H9 (cell line): ENCODE results near the gene BAMBI. TPM values are rescaled to one million over a fixed set of nuclear protein-coding genes. Genes with fewer than 3 reads are reported as not detected.

Experiments used
- DNase-seq: peaks from one replicate; pipeline ENCODE4 v3.0.0-alpha.2; 2017
- H2AFZ ChIP-seq: one replicate; pipeline ENCODE4 v1.6.1; 2013; ENCODE audit warnings: mild to moderate bottlenecking, low read length, control low read depth, moderate library complexity
- H2AK5ac ChIP-seq: 2 replicates; pipeline ENCODE4 v1.6.1; 2013; ENCODE audit warnings: low read length, control low read depth, mixed read lengths; ENCODE audit not compliant: insufficient read length
- H2BK120ac ChIP-seq: one replicate; pipeline ENCODE4 v1.6.1; 2013; ENCODE audit warnings: low read depth, mild to moderate bottlenecking, low read length, control low read depth, inconsistent platforms; ENCODE audit not compliant: poor library complexity, severe bottlenecking
- H2BK12ac ChIP-seq: 2 replicates; pipeline ENCODE4 v1.6.1; 2013; ENCODE audit warnings: low read length, control low read depth, mixed read lengths, low read depth; ENCODE audit not compliant: insufficient read length
- H2BK15ac ChIP-seq: 2 replicates; pipeline ENCODE4 v1.6.1; 2013; ENCODE audit warnings: low read depth, low read length, control low read depth
- H2BK20ac ChIP-seq: one replicate; pipeline ENCODE4 v1.6.1; 2013; ENCODE audit warnings: low read depth, mild to moderate bottlenecking, low read length, control low read depth, inconsistent platforms; ENCODE audit not compliant: poor library complexity, severe bottlenecking
- H2BK5ac ChIP-seq: 2 replicates; pipeline ENCODE4 v1.6.1; 2013; ENCODE audit warnings: low read length, control low read depth, mixed read lengths; ENCODE audit not compliant: insufficient read length
- H3K14ac ChIP-seq: 2 replicates; pipeline ENCODE4 v1.6.1; 2013; ENCODE audit warnings: low read length, control low read depth; ENCODE audit not compliant: insufficient read depth
- H3K18ac ChIP-seq: 2 replicates; pipeline ENCODE4 v1.6.1; 2013; ENCODE audit warnings: low read depth, mild to moderate bottlenecking, mixed read lengths, low read length, control low read depth; ENCODE audit not compliant: insufficient read length
- H3K23ac ChIP-seq: 2 replicates; pipeline ENCODE4 v1.6.1; 2013; ENCODE audit warnings: low read length, control low read depth, mixed read lengths, low read depth; ENCODE audit not compliant: insufficient read length
- H3K23me2 ChIP-seq: 2 replicates; pipeline ENCODE4 v1.6.1; 2013; ENCODE audit warnings: low read depth, mild to moderate bottlenecking, mixed read lengths, low read length, control low read depth; ENCODE audit not compliant: insufficient read length, poor library complexity, severe bottlenecking
- H3K27ac ChIP-seq: 2 replicates; pipeline ENCODE4 v1.5.1; 2013; ENCODE audit warnings: low read length, control low read depth, mixed read lengths, low read depth; ENCODE audit not compliant: insufficient read length
- H3K27me3 ChIP-seq: 2 replicates; pipeline ENCODE4 v1.6.1; 2013; ENCODE audit warnings: low read length, control low read depth, inconsistent platforms; ENCODE audit not compliant: insufficient read depth
- H3K4ac ChIP-seq: 2 replicates; pipeline ENCODE4 v1.6.1; 2013; ENCODE audit warnings: low read depth, mild to moderate bottlenecking, control low read depth, inconsistent platforms, low read length, moderate library complexity
- H3K4me1 ChIP-seq: 2 replicates; pipeline ENCODE4 v1.6.1; 2013; ENCODE audit warnings: low read length, control low read depth, inconsistent platforms; ENCODE audit not compliant: insufficient read depth
- H3K4me2 ChIP-seq: 2 replicates; pipeline ENCODE4 v1.6.1; 2013; ENCODE audit warnings: low read length, control low read depth, mixed read lengths; ENCODE audit not compliant: insufficient read length, insufficient read depth
- H3K56ac ChIP-seq: 2 replicates; pipeline ENCODE4 v1.6.1; 2013; ENCODE audit warnings: low read depth, mild to moderate bottlenecking, mixed read lengths, low read length, control low read depth; ENCODE audit not compliant: insufficient read length
- H3K79me1 ChIP-seq: 2 replicates; pipeline ENCODE4 v1.6.1; 2013; ENCODE audit warnings: low read depth, mild to moderate bottlenecking, moderate library complexity, low read length, control low read depth, inconsistent platforms; ENCODE audit not compliant: insufficient read depth, poor library complexity, severe bottlenecking
- H3K79me2 ChIP-seq: 2 replicates; pipeline ENCODE4 v1.6.1; 2013; ENCODE audit warnings: low read length, control low read depth, inconsistent platforms; ENCODE audit not compliant: insufficient read depth
- H3K9ac ChIP-seq: 2 replicates; pipeline ENCODE4 v1.6.1; 2013; ENCODE audit warnings: low read length, control low read depth, mixed read lengths; ENCODE audit not compliant: insufficient read length; ENCODE audit errors: extremely low read depth
- H3K9me3 ChIP-seq: one replicate; pipeline ENCODE4 v1.6.1; 2013; ENCODE audit warnings: low read depth, low read length, inconsistent platforms; ENCODE audit not compliant: control insufficient read depth
- H3T11ph ChIP-seq: one replicate; pipeline ENCODE4 v1.6.1; 2013; ENCODE audit warnings: mild to moderate bottlenecking, low read length, control low read depth, inconsistent platforms
- H4K20me1 ChIP-seq: one replicate; pipeline ENCODE4 v1.6.1; 2013; ENCODE audit not compliant: control insufficient read depth, insufficient read length, insufficient read depth
- H4K5ac ChIP-seq: 2 replicates; pipeline ENCODE4 v1.6.1; 2013; ENCODE audit warnings: low read depth, mild to moderate bottlenecking, mixed read lengths, low read length, control low read depth; ENCODE audit not compliant: insufficient read length
- H4K8ac ChIP-seq: replicated peaks from 2 replicates; pipeline ENCODE4 v1.6.1; 2013; ENCODE audit warnings: low read length, control low read depth, mixed read lengths, low read depth; ENCODE audit not compliant: insufficient read length
- H4K91ac ChIP-seq: 2 replicates; pipeline ENCODE4 v1.6.1; 2013; ENCODE audit warnings: low read depth, mild to moderate bottlenecking, moderate library complexity, mixed read lengths, low read length, control low read depth; ENCODE audit not compliant: insufficient read length
- H3K27ac Mint-ChIP-seq, 3 experiments: 2 replicates in 2 of 3; 3 replicates in 1 of 3; pipeline ENCODE4 v1.8.0; 2020 to 2021; ENCODE audit warnings: mixed read lengths in 3 of 3, mild to moderate bottlenecking in 1 of 3, moderate library complexity in 1 of 3
- H3K27me3 Mint-ChIP-seq: 2 replicates; pipeline ENCODE4 v1.8.0; 2021; ENCODE audit warnings: low read depth, mild to moderate bottlenecking, moderate library complexity, mixed read lengths
- H3K36me3 Mint-ChIP-seq, 3 experiments: 2 replicates in 2 of 3; 3 replicates in 1 of 3; pipeline ENCODE4 v1.8.0; 2020 to 2021; ENCODE audit warnings: low read depth in 3 of 3, mixed read lengths in 3 of 3; ENCODE audit not compliant: insufficient read depth in 1 of 3
- H3K4me1 Mint-ChIP-seq, 2 experiments: 2 replicates each; pipeline ENCODE4 v1.8.0; 2020; ENCODE audit warnings: mixed read lengths in 2 of 2
- H3K4me3 Mint-ChIP-seq, 2 experiments: 2 replicates in 1 of 2; 3 replicates in 1 of 2; pipeline ENCODE4 v1.8.0; 2020 to 2021; ENCODE audit warnings: mild to moderate bottlenecking in 2 of 2, mixed read lengths in 2 of 2, moderate library complexity in 1 of 2
- H3K9me3 Mint-ChIP-seq, 2 experiments: 2 replicates in 1 of 2; 3 replicates in 1 of 2; pipeline ENCODE4 v1.8.0; 2020; ENCODE audit warnings: mild to moderate bottlenecking in 2 of 2, mixed read lengths in 2 of 2, moderate library complexity in 1 of 2
- CTCF ChIP-seq: fragments of 200-600 bp; sonication (generic); conservative IDR thresholded peaks from 3 replicates; pipeline ENCODE4 v1.8.0; 2021; ENCODE audit warnings: antibody characterized with exemption, mild to moderate bottlenecking
- WGBS: extraction: QIAGEN DNeasy Blood & Tissue Kit; methylation state at CpG from one replicate; pipeline ENCODE4 v1.1.7; 2013; ENCODE audit warnings: missing lambda C conversion rate, low lambda C conversion rate, mixed read lengths; ENCODE audit not compliant: insufficient read length; ENCODE audit errors: extremely low coverage; 5-methylcytosine and 5-hydroxymethylcytosine counted together
- total RNA-seq: library from RNA; stranded (reverse); gene quantifications from 2 replicates; pipeline ENCODE4 v1.2.1, GENCODE V29; 2021

Gene BAMBI
- total RNA-seq, 1 experiment from 2014 or later = 16.8 TPM

- Histone ChIP-seq H3K4me1 (peaks cover 10% of the 10 kb centered on the region), H3K9ac (no peak overlapping the region), H4K20me1 (no peaks in the 10 kb centered on the region), H3K23me2 (peaks cover 1% of the 10 kb centered on the region), H3K4ac (no peak overlapping the region), H3K79me2 (peaks cover 19% of the 10 kb centered on the region; the same call in 1 of the 2 replicates), H2BK12ac (no peak overlapping the region), H2AFZ (no peak overlapping the region), H4K8ac (no peak overlapping the region), H3T11ph (no peak overlapping the region), H2AK5ac (no peak overlapping the region), H3K79me1 (peaks cover 3% of the 10 kb centered on the region), H3K18ac (no peak overlapping the region), H2BK20ac (no peak overlapping the region), H3K14ac (no peak overlapping the region), H2BK120ac (no peak overlapping the region), H3K4me2 (no peak overlapping the region), H3K56ac (no peak overlapping the region), H2BK15ac (no peak overlapping the region), H4K91ac (no peak overlapping the region), H4K5ac (no peak overlapping the region), H3K23ac (no peak overlapping the region), H3K9me3 (no peaks in the 10 kb centered on the region), H3K27me3 (no peaks in the 10 kb centered on the region), H2BK5ac (no peak overlapping the region), H3K27ac (peak overlapping the region; percentile 20)
- peaks cover 67 to 69% of the 10 kb centered on the region in 2 experiments for H3K4me1 Mint-ChIP-seq
- no peak for TF ChIP-seq CTCF
- peak overlapping the region in 1 of 2 experiments; percentile 53; a peak in 1 of 5 replicates for H3K4me3 Mint-ChIP-seq
- no CpG with 5 or more reads among the region's 5 CpGs for WGBS
- H3K9me3 Mint-ChIP-seq = no peaks in the 10 kb centered on the region
- peaks cover 29 to 36% (median 34%) of the 10 kb centered on the region in 3 experiments; a peak in 6 of 7 replicates for H3K36me3 Mint-ChIP-seq
- no peak for DNase-seq
- no peaks in the 10 kb centered on the region for H3K27me3 Mint-ChIP-seq
- H3K27ac Mint-ChIP-seq = peak overlapping the region in 2 of 3 experiments; percentile 90 to 91; a peak in 3 of 7 replicates
These were observed 7.8 kb downstream of the BAMBI start for GRCh38 chr10:28684986-28685580.
